ENCODE measurements around the gene ZNF175.
A peak's percentile ranks its signal among the peaks of the same experiment; 100 is the strongest.

ZNF175 gene

GRCh38 chr19:51570962-51571575 is at the start of gene ZNF175:
Gene ZNF175 (plus strand): TSS chr19:51571283. CDS start chr19:51573330, 2,047 bp downstream.
- FAIRE-seq = peak; percentile 99

GRCh38 chr19:51521357-51521756 is 49.7 kb upstream of the ZNF175 start:
- FAIRE-seq = no peak

- no peak for FAIRE-seq
Measured at GRCh38 chr19:51521781-51522180, 49.3 kb upstream of the ZNF175 start.

- FAIRE-seq = no peak
Measured at GRCh38 chr19:51524666-51525264, 46.3 kb upstream of the ZNF175 start.

GRCh38 chr19:51525651-51526050 is 45.4 kb upstream of the ZNF175 start:
- FAIRE-seq = no peak

- FAIRE-seq = no peak
Measured at GRCh38 chr19:51529301-51529700, 41.8 kb upstream of the ZNF175 start.

GRCh38 chr19:51530616-51531015 is 40.5 kb upstream of the ZNF175 start:
- FAIRE-seq = no peak

GRCh38 chr19:51531349-51532315 is 39.5 kb upstream of the ZNF175 start, which contains the start of gene SIGLEC6:
Gene SIGLEC6 (minus strand): TSS chr19:51531670. CDS start chr19:51531648, 22 bp downstream.
- no peak for FAIRE-seq

GRCh38 chr19:51535535-51535934 is 35.5 kb upstream of the ZNF175 start:
- no peak for FAIRE-seq

- no peak for FAIRE-seq
Measured at GRCh38 chr19:51539821-51540366, 31.2 kb upstream of the ZNF175 start.

GRCh38 chr19:51541458-51542357 is 29.4 kb upstream of the ZNF175 start:
- no peak for FAIRE-seq

- FAIRE-seq = no peak
Measured at GRCh38 chr19:51542699-51543098, 28.4 kb upstream of the ZNF175 start.

GRCh38 chr19:51544038-51544437 is 27.0 kb upstream of the ZNF175 start:
- FAIRE-seq = no peak

GRCh38 chr19:51546107-51546649 is 24.9 kb upstream of the ZNF175 start:
- FAIRE-seq = no peak

- FAIRE-seq = no peak
Measured at GRCh38 chr19:51546650-51547396, 24.3 kb upstream of the ZNF175 start.

- no peak for FAIRE-seq
Measured at GRCh38 chr19:51547397-51548212, 23.5 kb upstream of the ZNF175 start.

GRCh38 chr19:51548213-51548651 is 22.9 kb upstream of the ZNF175 start:
- no peak for FAIRE-seq

- no peak for FAIRE-seq
Measured at GRCh38 chr19:51548891-51549305, 22.2 kb upstream of the ZNF175 start.

- FAIRE-seq = no peak
Measured at GRCh38 chr19:51549533-51550324, 21.4 kb upstream of the ZNF175 start.
